GM23338 (cell line): Measurements from ENCODE around the gene LANCL3. TPM values are rescaled to one million over a fixed set of nuclear protein-coding genes. Genes with fewer than 3 reads are reported as not detected.

Source experiments
- ATAC-seq: fragments of 200-7000 bp; cut with Tn5 transposase; 3 replicates; pipeline ENCODE4 v1.9.1; 2020
- DNase-seq: peaks from one replicate; pipeline ENCODE4 v3.0.0-alpha.2; 2015; ENCODE audit warnings: low spot score
- H2AFZ ChIP-seq: fragments of 200-600 bp; sonication (generic); 2 replicates; pipeline ENCODE4 v1.8.0; 2016; ENCODE audit warnings: antibody characterized with exemption, mild to moderate bottlenecking, moderate library complexity
- H3F3A ChIP-seq: fragments of 200-600 bp; sonication (generic); replicated peaks from 2 replicates; pipeline ENCODE4 v1.8.0; 2017; ENCODE audit warnings: antibody characterized with exemption, mixed run types, low read depth
- H3K27ac ChIP-seq: fragments of 200-600 bp; sonication (generic); 2 replicates; pipeline ENCODE4 v1.6.1; 2016; ENCODE audit warnings: low read depth
- H3K27me3 ChIP-seq: fragments of 200-600 bp; sonication (generic); 2 replicates; pipeline ENCODE4 v1.8.0; 2016; ENCODE audit warnings: mild to moderate bottlenecking, mixed run types, moderate library complexity; ENCODE audit not compliant: insufficient read depth
- H3K36me3 ChIP-seq: fragments of 200-600 bp; sonication (generic); 2 replicates; pipeline ENCODE4 v1.8.0; 2016; ENCODE audit warnings: mild to moderate bottlenecking; ENCODE audit not compliant: insufficient read depth
- H3K4me1 ChIP-seq: fragments of 200-600 bp; sonication (generic); 2 replicates; pipeline ENCODE4 v1.8.0; 2016; ENCODE audit warnings: mild to moderate bottlenecking, moderate library complexity; ENCODE audit not compliant: insufficient read depth
- H3K4me2 ChIP-seq: fragments of 200-600 bp; sonication (generic); 2 replicates; pipeline ENCODE4 v1.7.1; 2017; ENCODE audit warnings: mixed run types
- H3K4me3 ChIP-seq: fragments of 200-600 bp; sonication (generic); 2 replicates; pipeline ENCODE4 v1.6.1; 2016; ENCODE audit warnings: mixed run types
- H3K79me2 ChIP-seq: fragments of 200-600 bp; sonication (generic); replicated peaks from 2 replicates; pipeline ENCODE4 v1.8.0; 2017; ENCODE audit warnings: mild to moderate bottlenecking; ENCODE audit not compliant: insufficient read depth
- H3K9me2 ChIP-seq: fragments of 200-600 bp; sonication (generic); 2 replicates; pipeline ENCODE4 v1.8.0; 2017; ENCODE audit not compliant: insufficient read depth
- H4K20me1 ChIP-seq: fragments of 200-600 bp; sonication (generic); replicated peaks from 2 replicates; pipeline ENCODE4 v1.8.0; 2017; ENCODE audit warnings: mild to moderate bottlenecking; ENCODE audit not compliant: insufficient read depth
- H3K27ac Mint-ChIP-seq: 2 replicates; pipeline ENCODE4 v1.8.0; 2020; ENCODE audit warnings: inconsistent platforms, mild to moderate bottlenecking, moderate library complexity, mixed read lengths
- H3K27me3 Mint-ChIP-seq: 3 replicates; pipeline ENCODE4 v1.8.0; 2022; ENCODE audit warnings: low read depth, mild to moderate bottlenecking, moderate library complexity, mixed read lengths, inconsistent platforms; ENCODE audit not compliant: insufficient read depth, poor library complexity
- H3K36me3 Mint-ChIP-seq: 3 replicates; pipeline ENCODE4 v1.8.0; 2021; ENCODE audit warnings: low read depth, mild to moderate bottlenecking, inconsistent platforms, moderate library complexity, mixed read lengths
- H3K4me1 Mint-ChIP-seq: 3 replicates; pipeline ENCODE4 v1.8.0; 2020; ENCODE audit warnings: mild to moderate bottlenecking, inconsistent platforms, mixed read lengths
- H3K4me3 Mint-ChIP-seq: 3 replicates; pipeline ENCODE4 v1.8.0; 2021; ENCODE audit warnings: moderate library complexity, mild to moderate bottlenecking, inconsistent platforms, mixed read lengths
- H3K9me3 Mint-ChIP-seq: 3 replicates; pipeline ENCODE4 v1.8.0; 2020; ENCODE audit warnings: moderate library complexity, mild to moderate bottlenecking, inconsistent platforms, mixed read lengths
- EZH2 ChIP-seq: fragments of 200-600 bp; sonication (generic); IDR thresholded peaks from one replicate; pipeline ENCODE4 v1.8.0; 2017; ENCODE audit warnings: antibody characterized with exemption, mild to moderate bottlenecking, low read depth; ENCODE audit not compliant: unreplicated experiment
- EZH2phosphoT487 ChIP-seq: fragments of 200-600 bp; sonication (generic); IDR thresholded peaks from one replicate; pipeline ENCODE4 v1.8.1; 2018; ENCODE audit warnings: antibody characterized with exemption; ENCODE audit not compliant: unreplicated experiment
- NANOG ChIP-seq: IDR thresholded peaks from 2 replicates; pipeline ENCODE4 v1.6.1; 2016; ENCODE audit warnings: antibody characterized with exemption, borderline replicate concordance
- POLR2AphosphoS5 ChIP-seq: IDR thresholded peaks from 2 replicates; pipeline ENCODE4 v1.6.1; 2016; ENCODE audit warnings: antibody characterized with exemption, low read depth
- STAT1 ChIP-seq: IDR thresholded peaks from one replicate; pipeline ENCODE4 v1.6.1; 2016; ENCODE audit warnings: antibody characterized with exemption; ENCODE audit not compliant: unreplicated experiment
- ZNF114 ChIP-seq: fragments of 250-450 bp; sonication (Bioruptor Pico); IDR thresholded peaks from 2 replicates; pipeline ENCODE4 v1.5.0; 2020; ENCODE audit warnings: mild to moderate bottlenecking, moderate library complexity
- ZNF331 ChIP-seq: fragments of 250-450 bp; sonication (Bioruptor Pico); IDR thresholded peaks from 2 replicates; pipeline ENCODE4 v1.5.0; 2020; ENCODE audit warnings: low read depth, mild to moderate bottlenecking, moderate library complexity
- polyA plus RNA-seq: library from polyadenylated mRNA; unstranded; fragments of >200 nt; fragmentation: Nextera tagmentation; extraction: Ambion mirVana; gene quantifications from 2 replicates; pipeline ENCODE4 v1.2.1, GENCODE V29; 2016
- total RNA-seq: library from RNA; depleted of rRNA; stranded (reverse); fragments of >200 nt; shearing (Covaris generic); gene quantifications from 2 replicates; pipeline ENCODE4 v1.2.3, GENCODE V29; 2014
- TF ChIP-seq, protein P1 (sequence below), 2 experiments: fragments of 200-600 bp in 1 of 2; sonication (generic) in 1 of 2; conservative IDR thresholded peaks; 2 replicates each; pipeline versions ENCODE4 v1.5.1 to v1.6.1; 2016 to 2017; ENCODE audit warnings: antibody characterized with exemption in 2 of 2, low read depth in 2 of 2, mild to moderate bottlenecking in 2 of 2, moderate library complexity in 1 of 2
- TF ChIP-seq, protein P2 (sequence below): IDR thresholded peaks from 2 replicates; pipeline ENCODE4 v1.6.1; 2016; ENCODE audit warnings: antibody characterized with exemption
- TF ChIP-seq, protein P3 (sequence below): fragments of 250-450 bp; sonication (Bioruptor Pico); IDR thresholded peaks from 2 replicates; pipeline ENCODE4 v1.5.0; 2020; ENCODE audit warnings: mild to moderate bottlenecking, moderate library complexity

The LANCL3 gene
- total and polyA plus RNA-seq, 2 experiments from 2014 or later, result 0.11 to 1.8 TPM

DNA sequence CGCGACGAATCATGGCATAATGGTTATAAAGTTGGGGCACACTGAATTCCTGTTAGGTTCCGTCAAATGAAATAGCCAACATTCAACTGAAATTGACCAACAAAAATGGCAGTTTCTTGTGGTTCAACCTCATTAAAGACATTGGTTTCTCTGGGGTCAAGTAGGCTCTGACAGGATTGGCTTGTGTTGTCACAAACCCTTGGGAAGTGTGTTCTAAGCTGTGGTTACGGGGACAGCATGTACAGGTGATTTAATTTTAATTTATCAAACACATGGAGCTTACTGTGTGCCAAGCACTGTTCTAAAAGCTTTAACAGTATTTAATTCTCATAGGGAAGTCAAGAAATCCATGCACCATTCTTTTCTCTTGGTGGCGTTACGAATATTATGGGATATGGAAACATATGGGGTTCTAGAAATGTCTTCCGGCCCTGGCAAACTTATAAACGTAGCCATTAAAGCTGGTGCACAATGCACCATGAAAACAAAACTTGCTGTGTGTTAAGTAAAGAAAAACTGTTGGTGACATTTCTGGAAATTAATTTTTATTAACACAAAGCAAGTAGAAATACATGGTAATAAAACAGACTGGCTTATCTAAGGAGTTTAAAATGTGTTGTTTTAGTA, 115.0 kb downstream of the LANCL3 start:
- no peaks in the 10 kb centered on the region for H3K79me2 ChIP-seq
- DNase-seq (no peak), ATAC-seq (no peak)
- Mint-ChIP-seq H3K27me3 (peaks cover 11% of the 10 kb centered on the region), H3K36me3 (no peaks in the 10 kb centered on the region), H3K4me1 (peaks cover 9% of the 10 kb centered on the region; the same call in 1 of the 3 replicates), H3K27ac (no peak overlapping the region), H3K9me3 (no peaks in the 10 kb centered on the region), H3K4me3 (peak overlapping the region; percentile 64)
- H3K36me3 ChIP-seq, result no peaks in the 10 kb centered on the region
- 0 out of 2 replicates have a peak overlapping the region, but pooled peaks have one; percentile 32 for H2AFZ ChIP-seq
- peak overlapping the region; percentile 47; the same call in 1 of the 2 replicates for H3K4me3 ChIP-seq
- TF ChIP-seq NANOG, result no peak
- TF ChIP-seq, protein P1, sequence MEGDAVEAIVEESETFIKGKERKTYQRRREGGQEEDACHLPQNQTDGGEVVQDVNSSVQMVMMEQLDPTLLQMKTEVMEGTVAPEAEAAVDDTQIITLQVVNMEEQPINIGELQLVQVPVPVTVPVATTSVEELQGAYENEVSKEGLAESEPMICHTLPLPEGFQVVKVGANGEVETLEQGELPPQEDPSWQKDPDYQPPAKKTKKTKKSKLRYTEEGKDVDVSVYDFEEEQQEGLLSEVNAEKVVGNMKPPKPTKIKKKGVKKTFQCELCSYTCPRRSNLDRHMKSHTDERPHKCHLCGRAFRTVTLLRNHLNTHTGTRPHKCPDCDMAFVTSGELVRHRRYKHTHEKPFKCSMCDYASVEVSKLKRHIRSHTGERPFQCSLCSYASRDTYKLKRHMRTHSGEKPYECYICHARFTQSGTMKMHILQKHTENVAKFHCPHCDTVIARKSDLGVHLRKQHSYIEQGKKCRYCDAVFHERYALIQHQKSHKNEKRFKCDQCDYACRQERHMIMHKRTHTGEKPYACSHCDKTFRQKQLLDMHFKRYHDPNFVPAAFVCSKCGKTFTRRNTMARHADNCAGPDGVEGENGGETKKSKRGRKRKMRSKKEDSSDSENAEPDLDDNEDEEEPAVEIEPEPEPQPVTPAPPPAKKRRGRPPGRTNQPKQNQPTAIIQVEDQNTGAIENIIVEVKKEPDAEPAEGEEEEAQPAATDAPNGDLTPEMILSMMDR (conservative IDR thresholded peaks at IDR 0.05; ENCODE audit: low read depth in 2 of 2), result no peak
- no peak for TF ChIP-seq STAT1
- TF ChIP-seq, protein P2, sequence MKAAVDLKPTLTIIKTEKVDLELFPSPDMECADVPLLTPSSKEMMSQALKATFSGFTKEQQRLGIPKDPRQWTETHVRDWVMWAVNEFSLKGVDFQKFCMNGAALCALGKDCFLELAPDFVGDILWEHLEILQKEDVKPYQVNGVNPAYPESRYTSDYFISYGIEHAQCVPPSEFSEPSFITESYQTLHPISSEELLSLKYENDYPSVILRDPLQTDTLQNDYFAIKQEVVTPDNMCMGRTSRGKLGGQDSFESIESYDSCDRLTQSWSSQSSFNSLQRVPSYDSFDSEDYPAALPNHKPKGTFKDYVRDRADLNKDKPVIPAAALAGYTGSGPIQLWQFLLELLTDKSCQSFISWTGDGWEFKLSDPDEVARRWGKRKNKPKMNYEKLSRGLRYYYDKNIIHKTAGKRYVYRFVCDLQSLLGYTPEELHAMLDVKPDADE, result no peak
- TF ChIP-seq EZH2phosphoT487, result no peak
- TF ChIP-seq ZNF114 (CRISPR knock-in tag), result no peak
- no peak for TF ChIP-seq EZH2
- TF ChIP-seq ZNF331 (CRISPR knock-in tag), result no peak
- TF ChIP-seq POLR2AphosphoS5, result no peak
- H3K4me2 ChIP-seq, result peak overlapping the region; percentile 62; the same call in 1 of the 2 replicates
- no peaks in the 10 kb centered on the region for H4K20me1 ChIP-seq
- peaks cover 16% of the 10 kb centered on the region for H3K4me1 ChIP-seq
- H3K9me2 ChIP-seq, result no peaks in the 10 kb centered on the region
- peaks cover 10% of the 10 kb centered on the region for H3K27me3 ChIP-seq
- no peaks in the 10 kb centered on the region for H3F3A ChIP-seq
- H3K27ac ChIP-seq, result no peak overlapping the region

DNA sequence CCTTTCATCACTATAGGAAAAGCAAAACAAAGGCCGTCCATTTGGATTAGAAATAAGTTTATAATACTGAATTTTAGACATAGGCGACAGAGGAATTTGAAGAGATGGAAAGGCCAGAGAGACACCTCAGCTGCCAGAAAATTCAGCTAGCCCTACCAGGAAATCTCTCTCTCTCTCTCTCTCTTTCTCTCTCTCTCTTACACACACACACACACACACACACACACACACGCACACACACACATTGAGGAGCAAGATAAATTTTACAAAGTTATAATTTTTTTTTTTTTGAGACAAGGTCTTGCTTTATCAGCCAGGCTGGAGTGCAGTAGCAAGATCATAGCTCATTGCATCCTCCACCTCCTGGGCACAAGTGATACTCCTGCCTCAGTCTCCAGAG, 115.5 kb downstream of the LANCL3 start:
- peaks cover 9% of the 10 kb centered on the region; the same call in 1 of the 3 replicates for H3K4me1 Mint-ChIP-seq
- H4K20me1 ChIP-seq, result no peaks in the 10 kb centered on the region
- no peak overlapping the region for H3K27ac ChIP-seq
- H3K27me3 Mint-ChIP-seq, result peaks cover 11% of the 10 kb centered on the region
- H3K36me3 Mint-ChIP-seq, result no peaks in the 10 kb centered on the region
- ATAC-seq (no peak), DNase-seq (no peak)
- H3K4me1 ChIP-seq, result peaks cover 16% of the 10 kb centered on the region
- no peak overlapping the region for H3K4me3 ChIP-seq
- H2AFZ ChIP-seq, result no peak overlapping the region
- no peaks in the 10 kb centered on the region for H3K9me2 ChIP-seq
- H3K9me3 Mint-ChIP-seq, result no peaks in the 10 kb centered on the region
- no peaks in the 10 kb centered on the region for H3K36me3 ChIP-seq
- no peak overlapping the region for H3K27ac Mint-ChIP-seq
- H3K4me3 Mint-ChIP-seq, result no peak overlapping the region
- H3K27me3 ChIP-seq, result peaks cover 10% of the 10 kb centered on the region
- H3K79me2 ChIP-seq, result no peaks in the 10 kb centered on the region
- H3F3A ChIP-seq, result no peaks in the 10 kb centered on the region
- H3K4me2 ChIP-seq, result no peak overlapping the region
- TF ChIP-seq, protein P1 (conservative IDR thresholded peaks at IDR 0.05; ENCODE audit: low read depth in 2 of 2), result no peak
- no peak for TF ChIP-seq ZNF114 (CRISPR knock-in tag)
- TF ChIP-seq STAT1, result no peak
- TF ChIP-seq, protein P3, sequence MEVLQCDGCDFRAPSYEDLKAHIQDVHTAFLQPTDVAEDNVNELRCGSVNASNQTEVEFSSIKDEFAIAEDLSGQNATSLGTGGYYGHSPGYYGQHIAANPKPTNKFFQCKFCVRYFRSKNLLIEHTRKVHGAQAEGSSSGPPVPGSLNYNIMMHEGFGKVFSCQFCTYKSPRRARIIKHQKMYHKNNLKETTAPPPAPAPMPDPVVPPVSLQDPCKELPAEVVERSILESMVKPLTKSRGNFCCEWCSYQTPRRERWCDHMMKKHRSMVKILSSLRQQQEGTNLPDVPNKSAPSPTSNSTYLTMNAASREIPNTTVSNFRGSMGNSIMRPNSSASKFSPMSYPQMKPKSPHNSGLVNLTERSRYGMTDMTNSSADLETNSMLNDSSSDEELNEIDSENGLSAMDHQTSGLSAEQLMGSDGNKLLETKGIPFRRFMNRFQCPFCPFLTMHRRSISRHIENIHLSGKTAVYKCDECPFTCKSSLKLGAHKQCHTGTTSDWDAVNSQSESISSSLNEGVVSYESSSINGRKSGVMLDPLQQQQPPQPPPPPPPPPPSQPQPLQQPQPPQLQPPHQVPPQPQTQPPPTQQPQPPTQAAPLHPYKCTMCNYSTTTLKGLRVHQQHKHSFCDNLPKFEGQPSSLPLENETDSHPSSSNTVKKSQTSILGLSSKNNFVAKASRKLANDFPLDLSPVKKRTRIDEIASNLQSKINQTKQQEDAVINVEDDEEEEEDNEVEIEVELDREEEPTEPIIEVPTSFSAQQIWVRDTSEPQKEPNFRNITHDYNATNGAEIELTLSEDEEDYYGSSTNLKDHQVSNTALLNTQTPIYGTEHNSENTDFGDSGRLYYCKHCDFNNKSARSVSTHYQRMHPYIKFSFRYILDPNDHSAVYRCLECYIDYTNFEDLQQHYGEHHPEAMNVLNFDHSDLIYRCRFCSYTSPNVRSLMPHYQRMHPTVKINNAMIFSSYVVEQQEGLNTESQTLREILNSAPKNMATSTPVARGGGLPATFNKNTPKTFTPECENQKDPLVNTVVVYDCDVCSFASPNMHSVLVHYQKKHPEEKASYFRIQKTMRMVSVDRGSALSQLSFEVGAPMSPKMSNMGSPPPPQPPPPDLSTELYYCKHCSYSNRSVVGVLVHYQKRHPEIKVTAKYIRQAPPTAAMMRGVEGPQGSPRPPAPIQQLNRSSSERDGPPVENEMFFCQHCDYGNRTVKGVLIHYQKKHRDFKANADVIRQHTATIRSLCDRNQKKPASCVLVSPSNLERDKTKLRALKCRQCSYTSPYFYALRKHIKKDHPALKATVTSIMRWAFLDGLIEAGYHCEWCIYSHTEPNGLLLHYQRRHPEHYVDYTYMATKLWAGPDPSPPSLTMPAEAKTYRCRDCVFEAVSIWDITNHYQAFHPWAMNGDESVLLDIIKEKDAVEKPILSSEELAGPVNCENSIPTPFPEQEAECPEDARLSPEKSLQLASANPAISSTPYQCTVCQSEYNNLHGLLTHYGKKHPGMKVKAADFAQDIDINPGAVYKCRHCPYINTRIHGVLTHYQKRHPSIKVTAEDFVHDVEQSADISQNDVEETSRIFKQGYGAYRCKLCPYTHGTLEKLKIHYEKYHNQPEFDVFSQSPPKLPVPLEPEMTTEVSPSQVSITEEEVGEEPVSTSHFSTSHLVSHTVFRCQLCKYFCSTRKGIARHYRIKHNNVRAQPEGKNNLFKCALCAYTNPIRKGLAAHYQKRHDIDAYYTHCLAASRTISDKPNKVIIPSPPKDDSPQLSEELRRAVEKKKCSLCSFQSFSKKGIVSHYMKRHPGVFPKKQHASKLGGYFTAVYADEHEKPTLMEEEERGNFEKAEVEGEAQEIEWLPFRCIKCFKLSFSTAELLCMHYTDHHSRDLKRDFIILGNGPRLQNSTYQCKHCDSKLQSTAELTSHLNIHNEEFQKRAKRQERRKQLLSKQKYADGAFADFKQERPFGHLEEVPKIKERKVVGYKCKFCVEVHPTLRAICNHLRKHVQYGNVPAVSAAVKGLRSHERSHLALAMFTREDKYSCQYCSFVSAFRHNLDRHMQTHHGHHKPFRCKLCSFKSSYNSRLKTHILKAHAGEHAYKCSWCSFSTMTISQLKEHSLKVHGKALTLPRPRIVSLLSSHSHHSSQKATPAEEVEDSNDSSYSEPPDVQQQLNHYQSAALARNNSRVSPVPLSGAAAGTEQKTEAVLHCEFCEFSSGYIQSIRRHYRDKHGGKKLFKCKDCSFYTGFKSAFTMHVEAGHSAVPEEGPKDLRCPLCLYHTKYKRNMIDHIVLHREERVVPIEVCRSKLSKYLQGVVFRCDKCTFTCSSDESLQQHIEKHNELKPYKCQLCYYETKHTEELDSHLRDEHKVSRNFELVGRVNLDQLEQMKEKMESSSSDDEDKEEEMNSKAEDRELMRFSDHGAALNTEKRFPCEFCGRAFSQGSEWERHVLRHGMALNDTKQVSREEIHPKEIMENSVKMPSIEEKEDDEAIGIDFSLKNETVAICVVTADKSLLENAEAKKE (CRISPR knock-in tag), result no peak
